ENCODE measurements around the gene ADA. TPM values are rescaled to one million over a fixed set of nuclear protein-coding genes. Genes with fewer than 3 reads are reported as not detected.

The ADA gene
- total and polyA plus RNA-seq, 9 of the 15 experiments (the other 6 are each of a cell fraction or from before 2014, with no cell fraction given) = 2.4 to 26.1 (median 5.3) TPM

DNA sequence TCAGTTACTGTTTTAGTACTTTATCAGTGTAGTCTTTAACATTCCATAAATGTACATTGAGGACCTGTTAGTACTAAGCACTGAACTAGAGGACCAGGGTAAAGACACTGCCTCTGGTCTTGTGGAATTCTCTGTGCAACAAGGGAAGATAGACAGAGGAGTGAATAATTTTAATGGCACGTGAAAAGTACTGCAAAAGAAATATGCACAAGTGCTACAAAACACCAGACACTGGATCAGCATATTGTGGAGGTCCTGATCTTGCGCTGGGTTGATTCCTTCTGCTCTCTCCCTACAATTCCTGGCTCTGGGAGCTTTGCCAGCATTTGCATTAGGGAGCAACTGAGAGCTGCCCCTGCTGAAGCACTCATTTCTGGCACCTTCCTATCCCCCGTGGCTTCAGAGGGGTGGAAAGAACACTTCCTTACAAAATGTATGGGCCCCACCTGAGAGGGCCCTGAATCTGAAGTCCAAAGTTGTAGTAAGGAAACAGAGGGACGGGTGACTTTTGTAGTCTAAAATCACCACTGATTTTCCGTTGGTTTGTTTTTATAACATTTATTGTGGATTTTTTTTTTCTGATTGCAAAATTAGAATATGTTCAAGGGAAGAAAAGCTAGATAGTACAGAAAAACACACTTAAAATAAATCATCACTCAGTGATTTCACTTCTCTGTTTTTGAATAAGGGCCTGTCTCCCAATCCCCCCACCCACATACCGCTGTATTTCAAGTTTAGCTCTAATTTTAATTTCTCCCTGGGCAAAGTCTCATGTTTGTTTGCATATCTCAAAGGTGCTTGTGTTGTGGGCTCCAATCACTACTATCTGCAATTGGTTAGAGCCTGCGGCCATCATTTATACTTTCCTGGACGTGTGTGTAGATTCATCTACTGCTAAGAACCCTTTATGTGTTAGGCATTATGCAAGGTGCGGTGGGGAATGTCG lies 64.2 kb downstream of the ADA start:
- no peaks in the 10 kb centered on the region for H4K20me1 ChIP-seq (replicated peaks; ENCODE audit: control insufficient read depth, insufficient read depth, low read length)
- 15% methylated on average over 10 of the region's 10 CpGs for WGBS (ENCODE audit: insufficient coverage, low coverage, missing lambda C conversion rate)
- H2AFZ ChIP-seq (ENCODE audit: low read depth, low read length) = no peak overlapping the region
- in situ Hi-C loops (cut with MboI) = no loop called here
- no peak for FAIRE-seq
- peaks cover 5 to 11% of the 10 kb centered on the region in 2 experiments for H3K4me1 ChIP-seq (replicated peaks in 1 of 2; ENCODE audit: control insufficient read depth in 2 of 2, insufficient read depth in 2 of 2, low read length in 2 of 2)
- POLR2A ChIA-PET = interaction anchor here (0.8 to 3.5 kb wide), 3 partner anchors 7 to 20 kb away, joined by 3 to 13 read pairs (median 5); no protein-coding TSS in a partner anchor
- H3K9ac ChIP-seq (ENCODE audit: insufficient read depth in 1 of 2, low read depth in 2 of 2, low read length in 2 of 2) = no peak overlapping the region
- no TSS peak for BruUV-seq (replicated peaks)
- CTCF ChIA-PET (ENCODE audit: low intra/inter-chr PET ratio) = interaction anchor here (0.6 kb wide), 1 partner anchor 60 kb away, joined by 3 read pairs; no protein-coding TSS in a partner anchor
- no peak overlapping the region for H3K4me3 ChIP-seq
- H3K27me3 ChIP-seq (ENCODE audit: control insufficient read depth in 2 of 2, insufficient read depth in 2 of 2, low read length in 2 of 2) = peaks cover 0 to 11% of the 10 kb centered on the region in 2 experiments; a peak in 2 of 5 replicates
- TF ChIP-seq, protein P1, sequence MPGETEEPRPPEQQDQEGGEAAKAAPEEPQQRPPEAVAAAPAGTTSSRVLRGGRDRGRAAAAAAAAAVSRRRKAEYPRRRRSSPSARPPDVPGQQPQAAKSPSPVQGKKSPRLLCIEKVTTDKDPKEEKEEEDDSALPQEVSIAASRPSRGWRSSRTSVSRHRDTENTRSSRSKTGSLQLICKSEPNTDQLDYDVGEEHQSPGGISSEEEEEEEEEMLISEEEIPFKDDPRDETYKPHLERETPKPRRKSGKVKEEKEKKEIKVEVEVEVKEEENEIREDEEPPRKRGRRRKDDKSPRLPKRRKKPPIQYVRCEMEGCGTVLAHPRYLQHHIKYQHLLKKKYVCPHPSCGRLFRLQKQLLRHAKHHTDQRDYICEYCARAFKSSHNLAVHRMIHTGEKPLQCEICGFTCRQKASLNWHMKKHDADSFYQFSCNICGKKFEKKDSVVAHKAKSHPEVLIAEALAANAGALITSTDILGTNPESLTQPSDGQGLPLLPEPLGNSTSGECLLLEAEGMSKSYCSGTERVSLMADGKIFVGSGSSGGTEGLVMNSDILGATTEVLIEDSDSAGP (CRISPR knock-in tag; IDR thresholded peaks at IDR 0.05) = no peak
- TF ChIP-seq CHD1 (IDR thresholded peaks at IDR 0.05; ENCODE audit: low read length) = no peak
- TF ChIP-seq, protein P2, sequence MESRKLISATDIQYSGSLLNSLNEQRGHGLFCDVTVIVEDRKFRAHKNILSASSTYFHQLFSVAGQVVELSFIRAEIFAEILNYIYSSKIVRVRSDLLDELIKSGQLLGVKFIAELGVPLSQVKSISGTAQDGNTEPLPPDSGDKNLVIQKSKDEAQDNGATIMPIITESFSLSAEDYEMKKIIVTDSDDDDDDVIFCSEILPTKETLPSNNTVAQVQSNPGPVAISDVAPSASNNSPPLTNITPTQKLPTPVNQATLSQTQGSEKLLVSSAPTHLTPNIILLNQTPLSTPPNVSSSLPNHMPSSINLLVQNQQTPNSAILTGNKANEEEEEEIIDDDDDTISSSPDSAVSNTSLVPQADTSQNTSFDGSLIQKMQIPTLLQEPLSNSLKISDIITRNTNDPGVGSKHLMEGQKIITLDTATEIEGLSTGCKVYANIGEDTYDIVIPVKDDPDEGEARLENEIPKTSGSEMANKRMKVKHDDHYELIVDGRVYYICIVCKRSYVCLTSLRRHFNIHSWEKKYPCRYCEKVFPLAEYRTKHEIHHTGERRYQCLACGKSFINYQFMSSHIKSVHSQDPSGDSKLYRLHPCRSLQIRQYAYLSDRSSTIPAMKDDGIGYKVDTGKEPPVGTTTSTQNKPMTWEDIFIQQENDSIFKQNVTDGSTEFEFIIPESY (CRISPR knock-in tag; IDR thresholded peaks at IDR 0.05) = no peak
- no peak for TF ChIP-seq TAF9B (IDR thresholded peaks at IDR 0.05; ENCODE audit: partially characterized antibody)
- TF ChIP-seq ZNF785 (CRISPR knock-in tag; IDR thresholded peaks at IDR 0.05) = no peak
- no peak for TF ChIP-seq MCM7 (IDR thresholded peaks at IDR 0.05)
- TF ChIP-seq SIX5 (IDR thresholded peaks at IDR 0.05; ENCODE audit: borderline replicate concordance in 1 of 2, insufficient read depth in 1 of 2, low read depth in 1 of 2, low read length in 2 of 2) = no peak
- TF ChIP-seq ZBTB8A (IDR thresholded peaks at IDR 0.05; ENCODE audit: partially characterized antibody) = no peak
- TF ChIP-seq, protein P3, sequence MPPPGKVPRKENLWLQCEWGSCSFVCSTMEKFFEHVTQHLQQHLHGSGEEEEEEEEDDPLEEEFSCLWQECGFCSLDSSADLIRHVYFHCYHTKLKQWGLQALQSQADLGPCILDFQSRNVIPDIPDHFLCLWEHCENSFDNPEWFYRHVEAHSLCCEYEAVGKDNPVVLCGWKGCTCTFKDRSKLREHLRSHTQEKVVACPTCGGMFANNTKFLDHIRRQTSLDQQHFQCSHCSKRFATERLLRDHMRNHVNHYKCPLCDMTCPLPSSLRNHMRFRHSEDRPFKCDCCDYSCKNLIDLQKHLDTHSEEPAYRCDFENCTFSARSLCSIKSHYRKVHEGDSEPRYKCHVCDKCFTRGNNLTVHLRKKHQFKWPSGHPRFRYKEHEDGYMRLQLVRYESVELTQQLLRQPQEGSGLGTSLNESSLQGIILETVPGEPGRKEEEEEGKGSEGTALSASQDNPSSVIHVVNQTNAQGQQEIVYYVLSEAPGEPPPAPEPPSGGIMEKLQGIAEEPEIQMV (tag; conservative IDR thresholded peaks at IDR 0.05; ENCODE audit: low read depth) = no peak
- no peak for TF ChIP-seq PTTG1 (tag; IDR thresholded peaks at IDR 0.05; ENCODE audit: low read depth)
- no peak for TF ChIP-seq XRCC3 (IDR thresholded peaks at IDR 0.05)
- no peaks in the 10 kb centered on the region for H3K36me3 ChIP-seq (ENCODE audit: control insufficient read depth, insufficient read depth, low read length)
- no peak overlapping the region for H3K4me2 ChIP-seq (ENCODE audit: insufficient read depth, low read length)
- intact Hi-C loops (cut with micrococcal nuclease) = no loop called here
- H3K9me3 ChIP-seq (replicated peaks; ENCODE audit: control insufficient read depth, insufficient read depth, low read depth, low read length) = no peaks in the 10 kb centered on the region
- ATAC-seq = no peak
- no peak overlapping the region for H3K27ac ChIP-seq (ENCODE audit: extremely low read depth, low read depth, low read length)
- no peaks in the 10 kb centered on the region for H3K9me1 ChIP-seq (ENCODE audit: control insufficient read depth, insufficient read depth, low read length)
- no peaks in the 10 kb centered on the region for H3K79me2 ChIP-seq (ENCODE audit: control insufficient read depth, insufficient read depth, low read length)
- no peak for DNase-seq (ENCODE audit: extremely low read depth in 1 of 4, low spot score in 3 of 4)
